ENCODE results near the gene CALHM2. TPM values are rescaled to one million over a fixed set of nuclear protein-coding genes. Genes with fewer than 3 reads are reported as not detected.
A peak's percentile ranks its signal among the peaks of the same experiment; 100 is the strongest.

Gene CALHM2
- total and polyA plus RNA-seq, 2 donors (not counting 1 experiment from before 2014, with no cell fraction given), result 16.3 to 42.8 TPM

DNA sequence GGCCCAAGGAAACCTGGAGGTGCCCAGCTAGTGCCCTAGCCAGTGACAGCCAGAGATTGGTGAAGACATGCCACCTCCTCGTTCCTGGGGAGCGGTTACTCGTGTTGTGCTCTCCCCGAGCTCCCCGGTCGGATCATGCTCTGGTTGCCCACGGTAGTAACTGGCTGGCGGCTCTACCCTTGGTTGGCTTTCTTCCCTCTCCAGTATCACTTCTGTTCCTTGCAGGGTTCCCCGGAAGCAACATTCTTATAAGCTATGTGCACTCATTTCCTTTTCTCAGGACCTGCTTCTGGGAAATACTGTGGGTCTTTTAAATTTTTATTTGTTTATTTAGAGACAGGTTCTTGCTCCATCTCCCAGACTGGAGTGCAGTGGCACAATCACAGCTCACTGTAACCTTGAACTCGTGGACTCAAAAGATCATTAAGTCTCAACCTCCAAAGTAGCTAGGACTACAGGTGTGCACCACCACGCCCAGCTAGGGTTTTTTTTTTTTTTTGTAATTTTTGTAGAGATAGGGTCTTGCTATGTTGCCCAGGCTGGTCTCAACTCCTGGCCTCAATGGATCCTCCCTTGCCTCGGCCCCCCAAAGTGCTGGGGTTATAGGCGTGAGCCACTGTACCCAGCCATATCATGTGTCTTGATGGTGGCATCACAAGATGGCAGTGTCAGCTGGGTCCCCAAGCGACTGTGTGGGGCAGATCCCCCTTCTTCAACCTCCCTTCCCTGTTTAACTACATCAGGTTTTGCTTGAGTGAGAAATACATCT is 13.4 kb upstream of the CALHM2 start:
- DNase-seq, result no peak
- Histone ChIP-seq H3K9ac (ENCODE audit: low read length) (no peak overlapping the region), H3K79me2 (ENCODE audit: control insufficient read depth, insufficient read depth, low read length) (no peaks in the 10 kb centered on the region), H3K36me3 (replicated peaks in 1 of 2; ENCODE audit: control extremely low read depth in 1 of 2, control insufficient read depth in 1 of 2, extremely low read depth in 1 of 2, insufficient read depth in 2 of 2, low read length in 1 of 2) (no peaks in the 10 kb centered on the region), H3K27ac (ENCODE audit: low read length in 2 of 2) (no peak overlapping the region), H3K9me3 (ENCODE audit: control extremely low read depth in 1 of 3, control insufficient read depth in 2 of 3, insufficient read depth in 1 of 3, low read length in 2 of 3) (peaks cover 0 to under 1% (median 0%) of the 10 kb centered on the region in 3 donors), H3K4me1 (ENCODE audit: control insufficient read depth in 2 of 2, insufficient read depth in 2 of 2, low read length in 2 of 2) (peaks cover 14 to 45% of the 10 kb centered on the region in 2 donors), H3K4me3 (ENCODE audit: control extremely low read depth in 1 of 5, extremely low read depth in 1 of 5, insufficient read depth in 1 of 5, low read depth in 2 of 5, low read length in 4 of 5) (no peak overlapping the region), H4K20me1 (ENCODE audit: control insufficient read depth, insufficient read depth, low read length, poor library complexity, severe bottlenecking) (no peaks in the 10 kb centered on the region), H3K4me2 (replicated peaks; ENCODE audit: low read depth, low read length, poor library complexity, severe bottlenecking) (no peak overlapping the region), H2AFZ (ENCODE audit: insufficient read depth, low read depth, low read length, poor library complexity, severe bottlenecking) (peak overlapping the region; percentile 36), H3K27me3 (replicated peaks in 1 of 4; ENCODE audit: control extremely low read depth in 1 of 4, control insufficient read depth in 3 of 4, insufficient read depth in 4 of 4, low read length in 3 of 4) (no peaks in the 10 kb centered on the region)
- peaks cover 43% of the 10 kb centered on the region for H3K4me1 Mint-ChIP-seq
- CTCF ChIA-PET, result interaction anchor here (1.1 to 3.2 kb wide), 6 partner anchors 12 to 48 kb away, joined by 3 to 10 read pairs (median 4); partner anchors contain the start of gene CALHM2
- intact Hi-C loops (cut with micrococcal nuclease), result no loop called here
- POLR2A ChIA-PET, result interaction anchor here (2.0 kb wide), 1 partner anchor 13 kb away, joined by 11 read pairs; the partner anchor contains the start of gene CALHM2
- TF ChIP-seq, protein P1, sequence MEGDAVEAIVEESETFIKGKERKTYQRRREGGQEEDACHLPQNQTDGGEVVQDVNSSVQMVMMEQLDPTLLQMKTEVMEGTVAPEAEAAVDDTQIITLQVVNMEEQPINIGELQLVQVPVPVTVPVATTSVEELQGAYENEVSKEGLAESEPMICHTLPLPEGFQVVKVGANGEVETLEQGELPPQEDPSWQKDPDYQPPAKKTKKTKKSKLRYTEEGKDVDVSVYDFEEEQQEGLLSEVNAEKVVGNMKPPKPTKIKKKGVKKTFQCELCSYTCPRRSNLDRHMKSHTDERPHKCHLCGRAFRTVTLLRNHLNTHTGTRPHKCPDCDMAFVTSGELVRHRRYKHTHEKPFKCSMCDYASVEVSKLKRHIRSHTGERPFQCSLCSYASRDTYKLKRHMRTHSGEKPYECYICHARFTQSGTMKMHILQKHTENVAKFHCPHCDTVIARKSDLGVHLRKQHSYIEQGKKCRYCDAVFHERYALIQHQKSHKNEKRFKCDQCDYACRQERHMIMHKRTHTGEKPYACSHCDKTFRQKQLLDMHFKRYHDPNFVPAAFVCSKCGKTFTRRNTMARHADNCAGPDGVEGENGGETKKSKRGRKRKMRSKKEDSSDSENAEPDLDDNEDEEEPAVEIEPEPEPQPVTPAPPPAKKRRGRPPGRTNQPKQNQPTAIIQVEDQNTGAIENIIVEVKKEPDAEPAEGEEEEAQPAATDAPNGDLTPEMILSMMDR (IDR thresholded peaks at IDR 0.05), result no peak
- no peak for TF ChIP-seq EZH2 (IDR thresholded peaks at IDR 0.05; ENCODE audit: borderline replicate concordance, insufficient read depth, low read depth, low read length, poor library complexity, severe bottlenecking)
- no peaks in the 10 kb centered on the region for H3K27me3 Mint-ChIP-seq
- no peak for ATAC-seq (ENCODE audit: low read depth)
- peak overlapping the region; percentile 61 for H3K27ac Mint-ChIP-seq
- H3K9me3 Mint-ChIP-seq (ENCODE audit: insufficient read depth), result no peaks in the 10 kb centered on the region
- H3K4me3 Mint-ChIP-seq, result no peak overlapping the region
- WGBS (ENCODE audit: insufficient coverage), result 87% methylated on average over 10 of the region's 14 CpGs

DNA sequence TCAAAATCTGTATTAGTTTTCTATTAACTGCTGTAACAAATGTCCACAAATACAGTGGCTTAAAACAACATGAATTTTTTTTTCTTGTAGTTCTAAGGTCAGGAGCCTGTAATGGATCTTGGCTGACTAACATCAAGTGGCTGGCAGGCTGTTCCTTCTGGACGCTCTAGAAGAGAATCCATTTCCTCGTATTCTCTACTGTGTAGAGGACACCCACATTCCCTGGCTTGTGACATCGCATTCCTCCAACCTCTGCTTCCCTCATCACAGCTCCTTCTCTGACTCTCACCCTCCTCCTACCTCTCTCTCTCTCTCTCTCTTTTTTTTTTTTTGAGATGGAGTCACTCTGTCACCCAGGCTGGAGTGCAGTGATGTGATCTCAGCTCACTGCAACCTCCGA is 11.3 kb upstream of the CALHM2 start:
- TF ChIP-seq, protein P1 (IDR thresholded peaks at IDR 0.05), result no peak
- TF ChIP-seq EZH2 (IDR thresholded peaks at IDR 0.05; ENCODE audit: borderline replicate concordance, insufficient read depth, low read depth, low read length, poor library complexity, severe bottlenecking), result no peak
- Mint-ChIP-seq H3K27me3 (no peaks in the 10 kb centered on the region), H3K4me1 (peaks cover 38% of the 10 kb centered on the region), H3K27ac (no peak overlapping the region), H3K4me3 (no peak overlapping the region), H3K9me3 (ENCODE audit: insufficient read depth) (no peaks in the 10 kb centered on the region)
- no peak overlapping the region for H2AFZ ChIP-seq (ENCODE audit: insufficient read depth, low read depth, low read length, poor library complexity, severe bottlenecking)
- ATAC-seq (ENCODE audit: low read depth) (no peak), DNase-seq (no peak)
- no peaks in the 10 kb centered on the region for H3K9me3 ChIP-seq (ENCODE audit: control extremely low read depth in 1 of 3, control insufficient read depth in 2 of 3, insufficient read depth in 1 of 3, low read length in 2 of 3)
- no peak overlapping the region for H3K27ac ChIP-seq (ENCODE audit: low read length in 2 of 2)
- 100% methylated on average over 1 of the region's 4 CpGs for WGBS (ENCODE audit: insufficient coverage)
- intact Hi-C loops (cut with micrococcal nuclease), result no loop called here
- no peaks in the 10 kb centered on the region for H3K27me3 ChIP-seq (replicated peaks in 1 of 4; ENCODE audit: control extremely low read depth in 1 of 4, control insufficient read depth in 3 of 4, insufficient read depth in 4 of 4, low read length in 3 of 4)
- CTCF ChIA-PET, result interaction anchor here (1.5 to 1.6 kb wide), 2 partner anchors 11 to 13 kb away, joined by 3 to 4 read pairs; partner anchors contain the start of gene CALHM2
- H3K36me3 ChIP-seq (replicated peaks in 1 of 2; ENCODE audit: control extremely low read depth in 1 of 2, control insufficient read depth in 1 of 2, extremely low read depth in 1 of 2, insufficient read depth in 2 of 2, low read length in 1 of 2), result no peaks in the 10 kb centered on the region
- H3K9ac ChIP-seq (ENCODE audit: low read length), result no peak overlapping the region
- H3K4me3 ChIP-seq (ENCODE audit: control extremely low read depth in 1 of 5, extremely low read depth in 1 of 5, insufficient read depth in 1 of 5, low read depth in 2 of 5, low read length in 4 of 5), result no peak overlapping the region
- no peak overlapping the region for H3K4me2 ChIP-seq (replicated peaks; ENCODE audit: low read depth, low read length, poor library complexity, severe bottlenecking)
- H3K79me2 ChIP-seq (ENCODE audit: control insufficient read depth, insufficient read depth, low read length), result no peaks in the 10 kb centered on the region
- peaks cover 14 to 43% of the 10 kb centered on the region in 2 donors for H3K4me1 ChIP-seq (ENCODE audit: control insufficient read depth in 2 of 2, insufficient read depth in 2 of 2, low read length in 2 of 2)
- H4K20me1 ChIP-seq (ENCODE audit: control insufficient read depth, insufficient read depth, low read length, poor library complexity, severe bottlenecking), result no peaks in the 10 kb centered on the region
- POLR2A ChIA-PET, result no interaction called here

Data from B cell (primary cell).